Smooth muscle cell of the brain vasculature (primary cell): ENCODE data around the gene PBRM1.

Experiments
- DNase-seq: peaks from one replicate; pipeline ENCODE4 v3.0.0-alpha.2; 2012; ENCODE audit warnings: low read depth, low spot score

The PBRM1 gene

DNA sequence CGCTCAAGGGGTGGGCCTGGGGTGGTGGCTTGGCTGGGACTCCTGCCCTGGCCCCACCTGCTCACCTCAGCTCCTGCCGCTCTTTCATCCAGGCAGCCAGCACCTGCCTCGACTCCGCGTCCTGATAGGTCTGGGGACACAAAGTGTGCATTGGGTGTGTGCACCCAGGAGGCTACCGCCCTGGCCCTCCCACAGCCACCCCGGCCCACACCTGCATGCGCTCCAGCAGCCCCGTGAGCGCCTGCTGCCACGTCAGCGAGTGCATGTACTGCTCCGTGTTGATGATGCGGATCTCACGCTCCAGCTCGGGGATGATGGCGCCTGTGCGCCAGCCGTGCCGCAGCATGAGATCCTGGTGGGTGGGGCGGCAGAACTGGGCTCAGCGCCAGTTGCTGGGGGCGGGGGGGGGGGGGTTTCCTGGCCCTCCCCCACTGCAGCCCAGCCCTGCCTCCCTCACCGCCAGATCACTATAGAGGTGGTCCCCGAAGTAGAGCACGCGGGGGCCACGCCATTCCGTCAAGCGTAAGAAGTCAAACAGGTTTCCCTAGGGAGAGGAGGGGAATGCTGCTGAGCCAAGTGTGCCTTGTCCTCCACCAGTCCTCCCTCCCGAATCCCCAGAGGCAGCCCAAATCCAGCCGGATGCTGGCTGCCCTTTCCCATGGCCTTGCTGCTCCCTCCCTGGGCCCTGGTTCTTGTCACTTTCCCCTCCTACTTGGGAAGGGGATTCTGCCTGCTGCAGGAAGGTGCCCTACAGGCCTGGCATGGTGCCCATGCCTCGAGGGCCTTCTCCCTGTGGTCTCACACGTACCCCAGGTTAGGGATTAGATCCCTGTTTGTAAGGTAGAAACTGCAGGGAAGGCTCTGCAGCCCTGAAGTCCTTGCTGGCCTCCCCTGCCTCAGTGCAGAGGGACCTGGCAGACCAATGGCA, 160.7 kb downstream of the PBRM1 start:
- DNase-seq, result no peak

- no peak for DNase-seq
Measured at GRCh38 chr3:52524258-52524751, 161.4 kb downstream of the PBRM1 start.

GRCh38 chr3:52523386-52524257, 162.1 kb downstream of the PBRM1 start:
- no peak for DNase-seq

DNA sequence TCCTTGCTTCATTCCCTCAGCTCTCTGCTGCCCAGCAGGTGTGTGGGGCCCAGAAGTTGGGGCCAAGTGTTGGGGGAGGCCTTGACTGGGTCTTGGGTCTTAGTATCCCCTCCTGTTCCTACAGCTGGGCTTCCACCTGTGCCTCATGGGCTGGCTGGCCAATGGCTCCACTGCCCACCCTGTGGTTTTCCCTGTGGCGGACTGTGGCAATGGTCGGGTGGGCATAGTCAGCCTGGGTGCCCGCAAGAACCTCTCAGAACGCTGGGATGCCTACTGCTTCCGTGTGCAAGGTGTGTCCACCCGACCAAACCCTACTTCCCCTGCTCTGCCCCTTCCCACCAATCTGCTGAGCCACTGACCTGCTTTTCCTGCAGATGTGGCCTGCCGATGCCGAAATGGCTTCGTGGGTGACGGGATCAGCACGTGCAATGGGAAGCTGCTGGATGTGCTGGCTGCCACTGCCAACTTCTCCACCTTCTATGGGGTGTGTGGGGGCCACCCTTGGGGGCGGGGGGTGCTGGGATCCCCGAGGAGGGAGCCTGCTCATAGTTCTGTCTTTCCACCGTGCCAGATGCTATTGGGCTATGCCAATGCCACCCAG, 163.0 kb downstream of the PBRM1 start:
- DNase-seq, result no peak

DNA sequence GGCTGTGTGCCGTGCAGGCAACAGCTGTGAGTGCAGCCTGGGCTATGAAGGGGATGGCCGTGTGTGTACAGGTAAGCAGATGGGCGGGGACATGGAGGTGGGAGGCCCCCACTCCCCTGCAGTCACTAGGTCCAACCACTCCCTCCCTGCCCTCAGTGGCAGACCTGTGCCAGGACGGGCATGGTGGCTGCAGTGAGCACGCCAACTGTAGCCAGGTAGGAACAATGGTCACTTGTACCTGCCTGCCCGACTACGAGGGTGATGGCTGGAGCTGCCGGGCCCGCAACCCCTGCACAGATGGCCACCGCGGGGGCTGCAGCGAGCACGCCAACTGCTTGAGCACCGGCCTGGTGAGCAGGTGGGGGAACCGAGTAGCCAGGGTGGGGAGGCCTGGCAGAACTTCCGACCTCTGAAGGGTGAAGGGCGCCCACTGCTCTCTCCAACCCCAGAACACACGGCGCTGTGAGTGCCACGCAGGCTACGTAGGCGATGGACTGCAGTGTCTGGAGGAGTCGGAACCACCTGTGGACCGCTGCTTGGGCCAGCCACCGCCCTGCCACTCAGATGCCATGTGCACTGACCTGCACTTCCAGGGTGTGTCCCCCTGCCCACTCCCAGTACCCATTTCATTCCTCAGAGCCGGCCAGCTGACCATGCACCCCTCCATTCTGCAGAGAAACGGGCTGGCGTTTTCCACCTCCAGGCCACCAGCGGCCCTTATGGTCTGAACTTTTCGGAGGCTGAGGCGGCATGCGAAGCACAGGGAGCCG, 163.6 kb downstream of the PBRM1 start:
- DNase-seq, result no peak

DNA sequence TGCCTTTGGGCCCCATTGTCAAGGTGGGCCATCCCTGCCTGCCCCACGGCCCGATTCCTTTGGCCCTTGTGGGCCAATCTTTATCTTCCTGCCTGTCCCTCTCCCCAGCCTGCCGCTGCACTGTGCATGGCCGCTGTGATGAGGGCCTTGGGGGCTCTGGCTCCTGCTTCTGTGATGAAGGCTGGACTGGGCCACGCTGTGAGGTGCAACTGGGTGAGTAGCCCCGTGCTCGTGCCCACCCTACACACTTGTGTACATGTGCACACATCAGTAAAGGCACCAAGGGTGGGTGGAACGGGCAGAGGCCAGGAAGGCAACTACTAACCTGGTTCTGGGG, 164.3 kb downstream of the PBRM1 start:
- DNase-seq, result no peak

GRCh38 chr3:52520716-52521487, 164.8 kb downstream of the PBRM1 start:
- DNase-seq, result no peak

- DNase-seq, result no peak
Measured at GRCh38 chr3:52520141-52520667, 165.5 kb downstream of the PBRM1 start.

GRCh38 chr3:52519445-52520140, 166.1 kb downstream of the PBRM1 start:
- DNase-seq, result no peak

GRCh38 chr3:52518723-52519444, 166.8 kb downstream of the PBRM1 start:
- DNase-seq, result no peak

DNA sequence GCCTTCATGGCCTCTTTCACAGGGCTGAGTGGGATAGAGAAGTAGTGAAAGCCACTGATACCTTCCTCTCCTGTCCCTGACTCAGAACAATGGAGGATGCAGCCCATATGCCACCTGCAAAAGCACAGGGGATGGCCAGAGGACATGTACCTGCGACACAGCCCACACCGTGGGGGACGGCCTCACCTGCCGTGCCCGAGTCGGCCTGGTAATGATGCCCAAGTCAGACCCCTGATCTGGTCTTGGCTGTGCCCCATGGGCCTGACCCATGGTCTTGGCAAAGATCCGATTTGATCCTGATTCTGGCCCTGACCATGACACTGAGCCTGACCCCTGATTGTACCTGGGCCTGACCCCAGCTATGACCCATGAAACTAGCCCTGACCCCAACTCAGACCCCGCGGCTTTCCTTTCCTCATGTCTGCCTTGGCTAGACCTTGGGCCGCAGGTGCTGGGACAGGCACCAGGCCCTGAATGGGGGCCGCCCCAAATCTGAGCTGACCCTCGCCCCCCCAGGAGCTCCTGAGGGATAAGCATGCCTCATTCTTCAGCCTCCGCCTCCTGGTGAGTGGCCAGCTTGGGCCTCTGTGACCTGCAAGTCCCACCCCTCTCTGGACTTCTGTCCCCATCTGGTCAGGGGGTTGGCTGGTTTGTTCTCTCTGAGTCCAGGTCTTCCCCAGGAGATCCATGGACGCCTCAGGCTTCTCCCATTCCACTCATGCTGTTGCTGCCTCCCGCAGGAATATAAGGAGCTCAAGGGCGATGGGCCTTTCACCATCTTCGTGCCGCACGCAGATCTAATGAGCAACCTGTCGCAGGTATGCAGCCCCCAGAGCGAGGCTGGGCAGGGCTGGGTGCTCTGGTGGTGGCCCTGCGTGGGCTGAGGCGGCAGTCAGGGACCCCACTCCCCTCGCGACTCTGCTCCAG, 167.7 kb downstream of the PBRM1 start:
- no peak for DNase-seq

DNA sequence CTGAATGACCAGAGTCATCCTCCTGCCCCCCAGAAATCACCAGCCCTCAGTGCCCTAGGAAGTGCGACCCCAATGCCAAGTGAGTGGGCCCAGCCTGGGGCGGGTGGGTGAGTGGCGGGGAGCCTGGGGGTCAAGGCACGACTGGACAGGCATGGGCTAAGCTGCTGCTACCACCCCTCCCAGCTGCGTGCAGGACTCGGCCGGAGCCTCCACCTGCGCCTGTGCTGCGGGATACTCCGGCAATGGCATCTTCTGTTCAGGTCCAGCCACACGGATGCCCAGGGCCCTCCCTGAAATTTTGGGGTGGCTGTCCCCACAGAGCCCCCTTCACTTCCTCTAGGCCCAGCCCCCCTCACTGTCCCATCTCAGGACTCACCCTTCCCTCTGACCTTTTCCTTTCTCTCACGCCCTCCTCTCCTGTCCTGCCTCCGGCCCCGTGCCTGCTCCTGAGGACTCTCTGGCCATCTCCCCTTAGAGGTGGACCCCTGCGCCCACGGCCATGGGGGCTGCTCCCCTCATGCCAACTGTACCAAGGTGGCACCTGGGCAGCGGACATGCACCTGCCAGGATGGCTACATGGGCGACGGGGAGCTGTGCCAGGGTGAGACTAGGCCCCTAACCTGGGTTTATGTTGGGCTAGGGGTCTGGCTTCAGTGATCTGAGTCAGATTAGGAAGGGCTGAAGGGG, 169.1 kb downstream of the PBRM1 start:
- no peak for DNase-seq

- DNase-seq, result no peak
Measured at GRCh38 chr3:52515192-52515591, 170.5 kb downstream of the PBRM1 start.

GRCh38 chr3:52514576-52514975, 171.1 kb downstream of the PBRM1 start:
- no peak for DNase-seq

GRCh38 chr3:52513281-52513680, 172.4 kb downstream of the PBRM1 start:
- no peak for DNase-seq

DNA sequence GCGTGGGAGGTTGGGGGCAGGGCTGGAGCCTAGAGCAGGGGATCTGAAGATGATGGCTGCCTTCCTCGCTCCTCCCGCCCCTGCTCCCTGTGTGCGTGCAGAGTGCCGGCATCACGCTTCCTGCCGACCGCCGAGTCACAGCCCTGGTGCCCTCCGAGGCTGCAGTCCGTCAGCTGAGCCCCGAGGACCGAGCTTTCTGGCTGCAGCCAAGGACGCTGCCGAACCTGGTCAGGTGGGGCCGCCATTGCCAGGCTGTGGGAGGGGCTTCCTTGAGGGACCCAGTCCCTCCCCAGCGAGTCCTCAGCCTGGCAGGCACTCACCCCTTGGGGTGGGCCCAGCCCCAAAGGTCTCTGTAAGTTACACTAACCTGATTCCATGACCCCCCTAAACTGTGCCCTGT, 173.0 kb downstream of the PBRM1 start:
- no peak for DNase-seq

DNA sequence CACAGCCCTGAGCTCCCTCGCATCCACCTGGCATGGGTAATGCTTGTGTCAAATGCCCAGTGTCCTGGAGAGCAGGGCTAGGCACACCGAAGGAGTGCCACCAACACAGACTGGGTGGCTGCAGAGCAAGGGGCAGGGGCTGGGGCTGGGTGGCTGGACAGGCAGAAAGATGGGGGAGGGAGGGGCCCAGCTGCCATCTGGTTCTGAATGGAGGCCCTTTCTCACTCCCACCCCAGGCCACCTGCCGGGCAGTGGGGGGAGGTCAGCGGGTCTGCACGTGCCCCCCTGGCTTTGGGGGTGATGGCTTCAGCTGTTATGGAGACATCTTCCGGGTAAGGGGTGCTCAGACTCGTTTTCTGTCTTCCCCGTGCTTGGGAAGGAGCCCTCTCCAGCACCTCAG, 173.6 kb downstream of the PBRM1 start:
- no peak for DNase-seq
